DMS153 (cell line): Measurements from ENCODE around the gene FUNDC2.

ENCODE experiments used
- DNase-seq: peaks from one replicate; lab custom pipeline; 2025; lab: John Stamatoyannopoulos, UW

FUNDC2 gene

GRCh38 chrX:155023907-155024833, 2.5 kb upstream of the FUNDC2 start:
- DNase-seq = no peak

DNA sequence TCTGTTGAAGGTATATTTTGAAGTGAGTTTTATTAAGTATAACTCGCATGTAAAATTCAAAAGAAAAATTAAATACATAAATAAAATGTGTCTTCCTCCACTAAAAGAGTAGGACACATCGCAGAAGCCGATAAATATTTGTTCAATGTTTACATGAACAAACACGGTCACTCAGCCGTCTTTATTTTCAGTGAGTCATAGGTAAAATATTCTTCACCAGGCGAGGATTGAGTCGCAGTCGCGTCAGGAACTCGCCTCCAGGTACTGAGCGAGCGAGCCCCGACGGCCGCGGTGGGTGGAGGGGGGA, 271 bp upstream of the FUNDC2 start:
- no peak for DNase-seq

DNA sequence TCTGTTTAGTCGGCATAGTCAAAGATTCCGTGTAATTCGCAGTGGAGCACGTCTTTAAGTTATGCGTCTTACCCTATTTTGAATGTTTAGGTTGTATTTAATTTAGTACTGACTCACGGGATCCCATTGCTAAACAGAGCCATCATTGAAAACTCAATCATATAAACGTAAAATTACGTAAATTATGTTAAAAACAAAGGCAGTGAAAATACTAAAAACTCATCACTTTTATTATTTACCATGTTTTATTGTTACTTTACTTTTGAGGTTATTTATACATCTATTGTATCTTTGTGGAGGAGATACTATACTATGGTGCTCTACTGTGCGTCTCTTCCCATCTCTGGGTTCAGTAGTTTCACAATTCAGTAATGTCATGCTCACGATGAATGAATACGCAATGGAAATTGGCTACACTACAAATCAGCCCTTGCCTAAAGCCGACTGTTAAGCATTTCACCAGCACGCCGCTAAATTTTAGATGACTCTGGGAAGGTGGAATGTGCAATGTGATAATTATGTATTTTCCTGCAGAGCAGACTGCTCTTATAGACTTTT, 944 bp downstream of the FUNDC2 start:
- DNase-seq = peak; percentile 21

- DNase-seq = no peak
Measured at GRCh38 chrX:155028129-155028528, 1.5 kb downstream of the FUNDC2 start.

GRCh38 chrX:155028877-155029291, 2.2 kb downstream of the FUNDC2 start:
- no peak for DNase-seq

GRCh38 chrX:155031657-155032056, 5.0 kb downstream of the FUNDC2 start:
- DNase-seq = no peak

DNA sequence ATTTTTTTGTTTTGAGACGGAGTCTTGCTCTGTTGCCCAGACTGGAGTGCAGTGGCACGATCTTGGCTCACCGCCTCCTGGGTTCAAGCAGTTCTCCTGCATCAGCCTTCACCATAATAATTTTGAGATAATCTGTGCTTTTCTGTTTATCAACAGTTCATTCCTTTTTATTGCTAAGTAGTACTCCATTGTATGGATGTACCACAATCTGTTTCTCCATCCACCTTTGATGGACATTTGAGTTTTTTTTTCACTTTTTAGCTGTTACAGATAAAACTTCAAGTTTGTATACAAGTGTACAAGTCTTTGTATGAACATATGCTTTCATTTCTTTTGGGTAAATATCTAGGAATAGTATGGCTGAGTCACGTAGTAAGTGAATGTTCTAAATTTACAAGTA, 9.0 kb downstream of the FUNDC2 start:
- DNase-seq = no peak

DNA sequence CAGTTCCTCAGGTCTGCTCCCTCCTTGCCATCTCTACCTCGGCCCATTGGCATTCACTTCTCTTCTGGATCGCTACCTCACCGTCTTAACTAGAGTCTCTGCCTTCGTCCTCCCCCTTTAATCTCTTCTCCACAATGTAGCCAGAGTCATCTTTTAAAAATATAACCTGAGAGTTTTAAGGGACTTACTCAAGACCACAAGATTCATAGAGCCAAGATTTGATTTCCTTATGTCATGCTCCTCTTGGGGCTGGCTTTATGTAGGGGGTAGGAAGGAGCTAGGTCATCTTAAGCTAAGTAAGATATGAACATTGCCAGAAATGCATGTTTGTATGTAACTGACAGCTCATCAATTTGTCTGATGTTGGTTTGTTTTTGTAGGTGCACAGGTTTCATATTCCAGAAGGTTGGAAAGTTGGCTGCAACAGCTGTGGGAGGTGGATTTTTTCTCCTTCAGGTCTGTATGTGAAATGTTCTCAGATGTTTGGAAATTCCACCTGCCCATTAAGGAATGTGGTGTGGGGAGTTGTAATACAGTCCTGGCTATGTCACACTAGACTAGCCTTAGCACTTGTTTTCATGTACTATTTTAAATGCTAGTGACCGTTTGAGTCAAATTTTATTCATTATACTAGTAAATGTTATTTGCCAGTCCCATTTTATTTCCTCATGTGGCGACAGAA, 19.6 kb downstream of the FUNDC2 start:
- DNase-seq = no peak

DNA sequence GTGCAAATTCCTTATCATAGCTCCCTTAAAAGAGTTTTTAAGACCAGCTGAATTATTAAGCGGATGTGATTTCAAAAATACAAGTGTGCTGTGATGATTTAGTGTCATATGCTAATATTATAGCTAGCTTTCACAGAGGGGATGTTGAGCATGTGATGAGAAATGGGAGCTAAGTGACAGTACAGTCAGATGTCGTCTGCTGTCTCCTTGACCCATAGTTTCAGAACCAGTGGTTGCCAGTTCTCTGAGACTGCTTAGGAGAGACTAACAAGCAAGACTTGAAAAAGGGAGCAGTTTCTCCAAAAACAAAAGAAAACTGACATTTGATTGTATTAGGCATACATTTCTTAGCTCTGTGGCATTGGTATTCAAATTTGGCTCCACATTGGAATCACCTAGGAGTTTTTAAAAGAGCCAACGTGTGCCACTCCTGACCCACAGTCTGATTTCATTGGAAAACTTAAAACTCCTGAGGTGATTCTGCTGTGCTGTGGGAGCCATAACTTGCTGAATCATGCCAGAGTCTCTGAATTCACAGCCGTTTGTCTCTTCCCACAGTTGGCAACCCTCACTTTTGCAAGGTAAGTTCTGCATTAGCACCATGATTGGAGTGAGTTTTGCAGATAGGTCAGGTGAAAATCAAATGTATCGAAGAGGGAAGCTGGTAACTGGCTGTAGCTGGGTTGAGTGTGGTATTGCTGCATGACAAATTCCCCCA, 20.3 kb downstream of the FUNDC2 start:
- no peak for DNase-seq

GRCh38 chrX:155048977-155049619, 22.5 kb downstream of the FUNDC2 start:
- DNase-seq = peak; percentile 1

DNA sequence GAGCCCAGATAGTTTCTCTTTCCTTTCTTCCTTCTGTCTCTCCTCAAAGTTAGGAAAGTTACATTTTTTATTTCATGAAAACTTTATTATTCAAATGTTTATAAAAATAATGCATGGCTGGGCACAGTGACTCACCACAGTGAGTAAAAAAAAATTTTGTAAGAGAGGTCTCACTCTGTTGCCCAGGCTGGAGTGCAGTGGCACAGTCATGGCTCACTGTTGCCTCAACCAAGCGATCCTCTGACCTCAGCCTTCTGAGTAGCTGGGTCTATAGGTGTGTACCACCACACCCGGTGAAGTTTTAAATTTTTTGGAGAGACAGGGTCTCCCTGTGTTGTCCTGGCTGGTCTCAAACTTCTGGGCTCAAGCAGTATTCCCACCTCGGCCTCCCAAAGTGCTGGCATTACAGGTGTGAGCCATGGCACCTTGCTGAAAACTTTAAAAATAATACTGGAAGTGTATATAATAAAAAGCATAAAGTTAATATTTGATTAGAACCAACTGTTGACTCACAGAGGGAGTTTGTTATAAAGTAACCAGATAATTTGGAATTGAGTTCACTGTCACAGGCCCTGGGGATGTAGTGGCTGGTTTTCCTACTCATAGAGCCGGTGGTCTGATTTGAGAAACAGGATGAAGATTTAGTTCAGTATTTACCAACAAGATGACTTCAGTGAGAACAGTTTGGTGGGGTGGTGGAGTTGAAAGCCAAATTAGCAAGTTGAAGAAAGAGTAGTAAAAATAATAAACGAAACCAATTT, 26.3 kb downstream of the FUNDC2 start:
- no peak for DNase-seq

- DNase-seq = no peak
Measured at GRCh38 chrX:155053656-155054055, 27.0 kb downstream of the FUNDC2 start.

GRCh38 chrX:155054255-155054654, 27.6 kb downstream of the FUNDC2 start:
- DNase-seq = no peak

DNA sequence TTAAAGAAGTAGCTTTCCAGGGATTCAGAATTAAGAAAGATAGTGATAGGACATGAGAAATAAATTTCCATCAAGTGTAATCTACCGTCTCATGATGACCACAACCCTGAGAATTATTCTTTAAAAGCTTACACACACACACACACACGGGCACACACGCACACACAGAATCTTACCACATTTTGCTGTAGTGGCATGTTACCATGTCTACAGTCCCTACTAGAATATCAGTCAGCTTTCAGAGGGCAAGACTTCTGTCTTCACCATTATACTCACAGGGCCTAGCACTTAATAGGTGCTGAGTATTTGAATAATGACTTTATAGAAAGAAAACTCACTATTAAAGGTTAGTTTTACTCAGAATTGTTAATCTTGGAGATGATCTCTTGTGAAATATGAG, 28.9 kb downstream of the FUNDC2 start:
- no peak for DNase-seq

- no peak for DNase-seq
Measured at GRCh38 chrX:155056471-155056870, 29.8 kb downstream of the FUNDC2 start.

GRCh38 chrX:155056877-155057792, 30.5 kb downstream of the FUNDC2 start:
- DNase-seq = peak; percentile 65

DNA sequence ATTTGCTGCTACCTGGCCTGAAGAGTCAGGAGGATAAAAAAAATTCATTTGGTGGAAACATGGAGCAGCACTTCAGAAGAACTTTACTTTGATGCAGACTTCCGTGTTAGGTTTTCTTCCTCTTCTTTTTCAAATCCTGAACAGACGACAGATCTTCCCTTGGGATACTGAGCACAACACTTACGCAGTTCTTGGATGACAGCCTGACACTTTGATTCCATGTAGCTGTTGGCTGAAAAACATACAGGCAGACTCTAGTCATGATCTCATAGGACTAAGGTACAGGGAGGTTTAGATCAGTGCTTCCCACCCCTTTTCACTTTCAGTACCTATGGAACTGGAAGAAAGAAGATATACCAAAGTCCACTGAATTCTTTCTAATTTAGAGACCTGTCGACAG, 35.1 kb downstream of the FUNDC2 start:
- DNase-seq = no peak

- DNase-seq = no peak
Measured at GRCh38 chrX:155065035-155065734, 38.5 kb downstream of the FUNDC2 start.

- DNase-seq = no peak
Measured at GRCh38 chrX:155068165-155068564, 41.5 kb downstream of the FUNDC2 start.

DNA sequence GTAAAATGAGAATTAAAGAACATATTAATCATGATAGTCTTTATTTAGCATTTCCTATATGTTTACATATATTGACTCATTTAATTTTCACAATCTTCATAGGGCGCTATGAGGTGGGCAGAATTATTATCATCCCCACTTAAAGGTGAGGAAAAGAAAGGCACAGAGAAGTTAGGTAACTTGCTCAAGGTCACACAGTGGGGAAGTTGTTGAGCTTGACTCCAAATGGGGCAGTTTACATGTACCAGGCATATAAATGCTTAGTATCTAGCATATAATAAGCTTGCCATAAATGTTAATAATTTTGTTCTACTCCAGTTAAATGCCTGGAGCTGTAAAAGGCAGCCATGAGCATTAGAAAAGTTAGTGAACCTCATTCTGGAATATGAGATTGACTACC, 42.8 kb downstream of the FUNDC2 start:
- no peak for DNase-seq
